Measurements from ENCODE around the gene PGC. TPM values are rescaled to one million over a fixed set of nuclear protein-coding genes. Genes with fewer than 3 reads are reported as not detected.

The PGC gene
- total and polyA plus RNA-seq, 2 experiments from 2014 or later, result 0.10 TPM; not detected in 1

GRCh38 chr6:41757271-41757670, 10.1 kb upstream of the PGC start:
- TF ChIP-seq CTCF (IDR thresholded peaks at IDR 0.05; ENCODE audit: low read depth, low read length), result no peak
- no peaks in the 10 kb centered on the region for H3K9me3 ChIP-seq (ENCODE audit: low read depth)
- no peak overlapping the region for H3K4me3 ChIP-seq
- DNase-seq (ENCODE audit: low read depth in 1 of 2, low spot score in 1 of 2), result no peak
- H3K36me3 ChIP-seq, result no peaks in the 10 kb centered on the region
- H3K27me3 ChIP-seq, result no peaks in the 10 kb centered on the region
- H3K27ac ChIP-seq, result no peak overlapping the region
- no peaks in the 10 kb centered on the region for H3K4me1 ChIP-seq (ENCODE audit: low read depth)

- H3K9me3 ChIP-seq (ENCODE audit: low read depth), result no peaks in the 10 kb centered on the region
- TF ChIP-seq CTCF (IDR thresholded peaks at IDR 0.05; ENCODE audit: low read depth, low read length), result no peak
- no peak overlapping the region for H3K27ac ChIP-seq
- no peaks in the 10 kb centered on the region for H3K4me1 ChIP-seq (ENCODE audit: low read depth)
- no peaks in the 10 kb centered on the region for H3K36me3 ChIP-seq
- no peaks in the 10 kb centered on the region for H3K27me3 ChIP-seq
- H3K4me3 ChIP-seq, result no peak overlapping the region
- DNase-seq (ENCODE audit: low read depth in 1 of 2, low spot score in 1 of 2), result no peak
Measured at GRCh38 chr6:41756354-41756753, 9.2 kb upstream of the PGC start.

GRCh38 chr6:41755895-41756294, 8.7 kb upstream of the PGC start:
- H3K27me3 ChIP-seq, result no peaks in the 10 kb centered on the region
- H3K27ac ChIP-seq, result no peak overlapping the region
- no peak overlapping the region for H3K4me3 ChIP-seq
- no peak for TF ChIP-seq CTCF (IDR thresholded peaks at IDR 0.05; ENCODE audit: low read depth, low read length)
- no peaks in the 10 kb centered on the region for H3K4me1 ChIP-seq (ENCODE audit: low read depth)
- no peaks in the 10 kb centered on the region for H3K9me3 ChIP-seq (ENCODE audit: low read depth)
- H3K36me3 ChIP-seq, result no peaks in the 10 kb centered on the region
- no peak for DNase-seq (ENCODE audit: low read depth in 1 of 2, low spot score in 1 of 2)

GRCh38 chr6:41750374-41750773, 3.2 kb upstream of the PGC start:
- Histone ChIP-seq H3K9me3 (ENCODE audit: low read depth) (no peaks in the 10 kb centered on the region), H3K4me1 (ENCODE audit: low read depth) (no peaks in the 10 kb centered on the region), H3K27me3 (no peaks in the 10 kb centered on the region), H3K27ac (no peak overlapping the region), H3K4me3 (no peak overlapping the region), H3K36me3 (no peaks in the 10 kb centered on the region)
- DNase-seq (ENCODE audit: low read depth in 1 of 2, low spot score in 1 of 2), result no peak
- TF ChIP-seq CTCF (IDR thresholded peaks at IDR 0.05; ENCODE audit: low read depth, low read length), result no peak

GRCh38 chr6:41748542-41748941, 1.3 kb upstream of the PGC start:
- TF ChIP-seq CTCF (IDR thresholded peaks at IDR 0.05; ENCODE audit: low read depth, low read length), result no peak
- no peak for DNase-seq (ENCODE audit: low read depth in 1 of 2, low spot score in 1 of 2)
- H3K9me3 ChIP-seq (ENCODE audit: low read depth), result no peaks in the 10 kb centered on the region
- H3K36me3 ChIP-seq, result no peaks in the 10 kb centered on the region
- H3K4me3 ChIP-seq, result no peak overlapping the region
- no peak overlapping the region for H3K27ac ChIP-seq
- H3K4me1 ChIP-seq (ENCODE audit: low read depth), result no peaks in the 10 kb centered on the region
- no peaks in the 10 kb centered on the region for H3K27me3 ChIP-seq

GRCh38 chr6:41748102-41748477, 893 bp upstream of the PGC start:
- no peaks in the 10 kb centered on the region for H3K27me3 ChIP-seq
- no peak for TF ChIP-seq CTCF (IDR thresholded peaks at IDR 0.05; ENCODE audit: low read depth, low read length)
- no peaks in the 10 kb centered on the region for H3K9me3 ChIP-seq (ENCODE audit: low read depth)
- no peaks in the 10 kb centered on the region for H3K4me1 ChIP-seq (ENCODE audit: low read depth)
- H3K27ac ChIP-seq, result no peak overlapping the region
- H3K4me3 ChIP-seq, result no peak overlapping the region
- no peaks in the 10 kb centered on the region for H3K36me3 ChIP-seq
- DNase-seq (ENCODE audit: low read depth in 1 of 2, low spot score in 1 of 2), result no peak

Data from cardiac muscle cell (in vitro differentiated cells and primary cell).